HG02938 (cell line): ENCODE data around the gene G3BP1.
"Not testable (repeated sequence)": the region's sequence is repeated elsewhere in the genome, so short reads cannot be mapped to it uniquely, and the experiment has no call there.

Experiments
- ATAC-seq: cut with Tn5 transposase; IDR thresholded peaks from one replicate; pipeline ENCODE4 v1.9.1; 2021; ENCODE audit warnings: mild to moderate bottlenecking, moderate library complexity; ENCODE audit not compliant: unreplicated experiment

The G3BP1 gene

GRCh38 chr5:151793358-151793757, 21.6 kb downstream of the G3BP1 start:
- ATAC-seq, result no peak

GRCh38 chr5:151795426-151795825, 23.7 kb downstream of the G3BP1 start:
- ATAC-seq, result no peak

- ATAC-seq, result no peak
These were observed 26.9 kb downstream of the G3BP1 start for GRCh38 chr5:151798674-151799073.

GRCh38 chr5:151799407-151799806, 27.7 kb downstream of the G3BP1 start:
- ATAC-seq, result no peak

GRCh38 chr5:151800532-151800931, 28.8 kb downstream of the G3BP1 start:
- ATAC-seq, result peak; percentile 87

- ATAC-seq, result no peak
These were observed 33.9 kb downstream of the G3BP1 start for GRCh38 chr5:151805414-151806223.

GRCh38 chr5:151808451-151809169, 36.9 kb downstream of the G3BP1 start:
- no peak for ATAC-seq

GRCh38 chr5:151810449-151810848, 38.7 kb downstream of the G3BP1 start:
- ATAC-seq, result no peak

GRCh38 chr5:151810897-151811296, 39.1 kb downstream of the G3BP1 start:
- ATAC-seq, result no peak

GRCh38 chr5:151811593-151812321, 40.0 kb downstream of the G3BP1 start:
- ATAC-seq, result no peak

- no peak for ATAC-seq
These were observed 41.1 kb downstream of the G3BP1 start for GRCh38 chr5:151812757-151813309.

GRCh38 chr5:151815051-151815450, 43.3 kb downstream of the G3BP1 start:
- no peak for ATAC-seq

GRCh38 chr5:151819830-151820229, 48.1 kb downstream of the G3BP1 start:
- no peak for ATAC-seq

- ATAC-seq, result no peak
These were observed 48.5 kb downstream of the G3BP1 start for GRCh38 chr5:151820271-151820670.

- ATAC-seq, result no peak
These were observed 49.1 kb downstream of the G3BP1 start for GRCh38 chr5:151820903-151821302.

- ATAC-seq, result no peak
These were observed 50.4 kb downstream of the G3BP1 start for GRCh38 chr5:151822141-151822540.

- no peak for ATAC-seq
These were observed 53.7 kb downstream of the G3BP1 start for GRCh38 chr5:151825445-151825844.

- no peak for ATAC-seq
These were observed 57.6 kb downstream of the G3BP1 start for GRCh38 chr5:151829370-151829769.

GRCh38 chr5:151832843-151833242, 61.1 kb downstream of the G3BP1 start:
- not testable (repeated sequence) for ATAC-seq

GRCh38 chr5:151846765-151847164, 75.0 kb downstream of the G3BP1 start:
- ATAC-seq, result no peak

GRCh38 chr5:151847871-151848270, 76.1 kb downstream of the G3BP1 start:
- no peak for ATAC-seq
